Measurements from ENCODE around the gene NPBWR2. TPM values are rescaled to one million over a fixed set of nuclear protein-coding genes. Genes with fewer than 3 reads are reported as not detected.

Gene NPBWR2
- polyA plus RNA-seq, 1 of the 3 experiments (the other 2 are of a cell fraction): not detected

DNA sequence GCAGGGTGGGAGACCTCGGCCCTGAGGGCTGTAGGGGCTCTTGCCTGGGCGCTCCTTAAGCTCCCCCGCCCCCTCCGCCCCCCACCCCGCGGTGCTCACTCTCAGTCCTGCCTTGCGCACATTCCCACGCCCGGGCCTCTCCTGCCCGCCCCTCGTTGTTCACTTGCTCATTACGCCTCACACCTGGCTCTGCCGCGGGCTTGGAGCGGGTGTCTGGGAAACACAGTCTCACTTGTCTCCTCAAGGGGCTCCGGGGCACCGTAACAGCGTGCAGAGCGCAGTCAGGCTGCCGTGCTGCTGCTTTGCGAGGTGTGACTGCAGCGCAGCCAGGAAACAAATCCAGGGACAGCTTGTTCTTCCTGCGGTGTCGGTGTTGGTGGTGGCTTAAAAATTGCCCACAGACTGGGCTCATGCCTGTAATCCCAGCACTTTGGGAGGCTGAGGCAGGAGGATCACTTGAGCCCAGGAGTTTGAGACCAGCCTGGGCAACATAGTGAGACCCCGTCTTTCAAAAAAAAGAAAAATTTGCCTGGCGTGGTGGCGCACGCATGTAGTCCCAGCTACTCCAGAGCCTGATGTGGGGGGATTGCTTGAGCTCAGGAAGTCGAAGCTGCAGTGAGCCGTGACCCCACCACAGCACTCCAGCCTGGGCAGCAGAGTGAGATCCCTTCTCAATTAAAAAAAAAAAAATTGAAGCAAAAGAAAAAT, 4.6 kb downstream of the NPBWR2 start:
- H3K4me2 ChIP-seq: no peak overlapping the region
- WGBS (ENCODE audit: low lambda C conversion rate): 79% methylated on average over 22 of the region's 30 CpGs

DNA sequence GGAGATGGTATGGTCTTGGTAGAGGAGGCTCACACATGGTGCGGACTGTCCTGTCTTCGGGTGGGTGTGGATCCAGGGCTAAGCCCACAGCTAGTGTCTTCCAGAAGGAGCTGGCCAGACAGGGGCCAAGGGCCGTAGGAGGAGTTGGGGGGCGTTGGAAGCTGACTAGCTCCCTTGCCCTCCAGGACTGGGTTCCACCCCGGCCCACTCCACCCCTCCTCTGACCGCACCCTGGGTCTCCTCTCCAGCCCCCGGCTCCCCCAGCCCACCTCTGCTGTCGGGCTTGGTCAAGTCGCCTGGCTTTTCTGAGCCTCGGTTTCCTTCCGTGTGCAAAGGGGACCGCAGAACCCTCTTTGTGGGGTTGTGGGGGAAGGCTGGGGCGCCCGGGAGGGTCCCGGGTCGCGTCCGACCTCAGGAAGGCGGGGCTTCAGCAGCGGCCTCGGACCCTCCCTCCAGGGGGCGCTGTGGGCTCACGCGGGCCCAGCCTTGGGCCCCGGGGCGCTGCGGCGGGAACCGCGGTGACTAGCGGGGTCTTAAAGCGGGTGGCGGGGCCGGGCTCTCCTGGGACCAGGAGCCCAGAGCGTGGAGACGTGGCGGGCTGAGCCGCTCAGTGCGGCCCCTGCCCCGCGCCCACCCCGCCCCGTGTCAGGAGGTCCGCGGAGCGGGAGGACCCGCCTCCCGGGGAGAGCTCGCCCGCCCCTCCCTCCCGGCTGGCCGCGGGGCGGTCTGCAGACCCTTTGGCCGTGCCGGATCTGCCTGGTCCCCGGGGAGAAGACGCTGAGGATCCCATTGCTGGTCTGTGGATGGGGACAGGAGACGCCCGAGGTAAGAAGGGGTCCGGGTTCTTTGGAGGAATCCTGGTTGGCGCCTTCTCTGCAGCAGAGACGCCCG, 5.4 kb downstream of the NPBWR2 start:
- no peaks in the 10 kb centered on the region for H3F3A ChIP-seq (replicated peaks; ENCODE audit: insufficient read depth)
- ChIA-PET POLR2A (no interaction called here), CTCF (interaction anchor here (0.5 to 2.6 kb wide), 26 partner anchors 8 to 166 kb away, joined by 3 to 32 read pairs (median 4); partner anchors contain the start of genes LKAAEAR1, OPRL1, PCMTD2 and PRPF6)
- H3K36me3 ChIP-seq (replicated peaks in 1 of 2; ENCODE audit: control insufficient read depth in 1 of 2, insufficient read depth in 2 of 2, low read length in 1 of 2): no peaks in the 10 kb centered on the region
- TF ChIP-seq, protein P1, sequence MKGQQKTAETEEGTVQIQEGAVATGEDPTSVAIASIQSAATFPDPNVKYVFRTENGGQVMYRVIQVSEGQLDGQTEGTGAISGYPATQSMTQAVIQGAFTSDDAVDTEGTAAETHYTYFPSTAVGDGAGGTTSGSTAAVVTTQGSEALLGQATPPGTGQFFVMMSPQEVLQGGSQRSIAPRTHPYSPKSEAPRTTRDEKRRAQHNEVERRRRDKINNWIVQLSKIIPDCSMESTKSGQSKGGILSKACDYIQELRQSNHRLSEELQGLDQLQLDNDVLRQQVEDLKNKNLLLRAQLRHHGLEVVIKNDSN (IDR thresholded peaks at IDR 0.05; ENCODE audit: borderline replicate concordance, low read depth): no peak
- TF ChIP-seq RAD21 (IDR thresholded peaks at IDR 0.05; ENCODE audit: low read length) (peak; percentile 51), SMC3 (IDR thresholded peaks at IDR 0.05; ENCODE audit: low read depth, low read length) (peak; percentile 28; the same call in 1 of the 2 replicates), SIN3A (IDR thresholded peaks at IDR 0.05; ENCODE audit: borderline replicate concordance, low read depth, low read length) (no peak), ELF1 (IDR thresholded peaks at IDR 0.05) (no peak)
- TF ChIP-seq, protein P2, sequence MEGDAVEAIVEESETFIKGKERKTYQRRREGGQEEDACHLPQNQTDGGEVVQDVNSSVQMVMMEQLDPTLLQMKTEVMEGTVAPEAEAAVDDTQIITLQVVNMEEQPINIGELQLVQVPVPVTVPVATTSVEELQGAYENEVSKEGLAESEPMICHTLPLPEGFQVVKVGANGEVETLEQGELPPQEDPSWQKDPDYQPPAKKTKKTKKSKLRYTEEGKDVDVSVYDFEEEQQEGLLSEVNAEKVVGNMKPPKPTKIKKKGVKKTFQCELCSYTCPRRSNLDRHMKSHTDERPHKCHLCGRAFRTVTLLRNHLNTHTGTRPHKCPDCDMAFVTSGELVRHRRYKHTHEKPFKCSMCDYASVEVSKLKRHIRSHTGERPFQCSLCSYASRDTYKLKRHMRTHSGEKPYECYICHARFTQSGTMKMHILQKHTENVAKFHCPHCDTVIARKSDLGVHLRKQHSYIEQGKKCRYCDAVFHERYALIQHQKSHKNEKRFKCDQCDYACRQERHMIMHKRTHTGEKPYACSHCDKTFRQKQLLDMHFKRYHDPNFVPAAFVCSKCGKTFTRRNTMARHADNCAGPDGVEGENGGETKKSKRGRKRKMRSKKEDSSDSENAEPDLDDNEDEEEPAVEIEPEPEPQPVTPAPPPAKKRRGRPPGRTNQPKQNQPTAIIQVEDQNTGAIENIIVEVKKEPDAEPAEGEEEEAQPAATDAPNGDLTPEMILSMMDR (IDR thresholded peaks at IDR 0.05): peak; percentile 61
- H3K4me1 ChIP-seq (ENCODE audit: control insufficient read depth in 1 of 2, insufficient read depth in 2 of 2, low read depth in 1 of 2, low read length in 1 of 2): peaks cover 0 to 2% of the 10 kb centered on the region in 2 experiments; a peak in 1 of 4 replicates
- no peaks in the 10 kb centered on the region for H3K9me3 ChIP-seq
- H3K79me2 ChIP-seq (ENCODE audit: insufficient read depth): no peaks in the 10 kb centered on the region
- H3K9ac ChIP-seq: no peak overlapping the region
- 43% methylated on average over 5 of the region's 64 CpGs for WGBS (ENCODE audit: low lambda C conversion rate)
- peak overlapping the region; percentile 27 to 46 for H3K4me3 ChIP-seq (ENCODE audit: low read depth in 2 of 2, low read length in 1 of 2)
- DNase-seq: peak; percentile 94
- no peaks in the 10 kb centered on the region; the same call in 1 of the 2 replicates for H3K27me3 ChIP-seq (ENCODE audit: insufficient read depth)
- peak overlapping the region; percentile 37 for H3K4me2 ChIP-seq
- H3K9me2 ChIP-seq: no peaks in the 10 kb centered on the region
- no peak overlapping the region for H2AFZ ChIP-seq (ENCODE audit: low read depth)
- no peak overlapping the region for H3K27ac ChIP-seq (ENCODE audit: low read depth in 2 of 2, low read length in 1 of 2)
- no peaks in the 10 kb centered on the region for H4K20me1 ChIP-seq (ENCODE audit: insufficient read depth)

More for the DNA sequence above, 4.6 kb downstream of the NPBWR2 start:
- H3K4me3 ChIP-seq (ENCODE audit: low read depth in 2 of 2, low read length in 1 of 2): peak overlapping the region in 1 of 2 experiments; percentile 27; a peak in 1 of 4 replicates
- H3K9me2 ChIP-seq: no peaks in the 10 kb centered on the region
- peaks cover 0 to 2% of the 10 kb centered on the region in 2 experiments; a peak in 1 of 4 replicates for H3K4me1 ChIP-seq (ENCODE audit: control insufficient read depth in 1 of 2, insufficient read depth in 2 of 2, low read depth in 1 of 2, low read length in 1 of 2)
- no peaks in the 10 kb centered on the region for H3K36me3 ChIP-seq (replicated peaks in 1 of 2; ENCODE audit: control insufficient read depth in 1 of 2, insufficient read depth in 2 of 2, low read length in 1 of 2)
- no peaks in the 10 kb centered on the region for H4K20me1 ChIP-seq (ENCODE audit: insufficient read depth)
- H3F3A ChIP-seq (replicated peaks; ENCODE audit: insufficient read depth): no peaks in the 10 kb centered on the region
- H2AFZ ChIP-seq (ENCODE audit: low read depth): no peak overlapping the region
- H3K79me2 ChIP-seq (ENCODE audit: insufficient read depth): no peaks in the 10 kb centered on the region
- H3K27ac ChIP-seq (ENCODE audit: low read depth in 2 of 2, low read length in 1 of 2): no peak overlapping the region
- DNase-seq: no peak
- ChIA-PET POLR2A (no interaction called here), CTCF (interaction anchor here (0.5 to 2.6 kb wide), 14 partner anchors 9 to 165 kb away, joined by 3 to 32 read pairs (median 4); partner anchors contain the start of genes LKAAEAR1 and PRPF6)
- no peak overlapping the region for H3K9ac ChIP-seq
- H3K27me3 ChIP-seq (ENCODE audit: insufficient read depth): no peaks in the 10 kb centered on the region; the same call in 1 of the 2 replicates
- TF ChIP-seq FOXM1 (IDR thresholded peaks at IDR 0.05; ENCODE audit: low read depth): no peak
- TF ChIP-seq, protein P3, sequence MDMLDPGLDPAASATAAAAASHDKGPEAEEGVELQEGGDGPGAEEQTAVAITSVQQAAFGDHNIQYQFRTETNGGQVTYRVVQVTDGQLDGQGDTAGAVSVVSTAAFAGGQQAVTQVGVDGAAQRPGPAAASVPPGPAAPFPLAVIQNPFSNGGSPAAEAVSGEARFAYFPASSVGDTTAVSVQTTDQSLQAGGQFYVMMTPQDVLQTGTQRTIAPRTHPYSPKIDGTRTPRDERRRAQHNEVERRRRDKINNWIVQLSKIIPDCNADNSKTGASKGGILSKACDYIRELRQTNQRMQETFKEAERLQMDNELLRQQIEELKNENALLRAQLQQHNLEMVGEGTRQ (IDR thresholded peaks at IDR 0.05; ENCODE audit: borderline replicate concordance, low read depth, low read length): no peak
- TF ChIP-seq SIN3A (IDR thresholded peaks at IDR 0.05; ENCODE audit: borderline replicate concordance, low read depth, low read length): no peak
- no peak for TF ChIP-seq FOSL2 (IDR thresholded peaks at IDR 0.05; ENCODE audit: borderline replicate concordance, low read depth)
- no peak for TF ChIP-seq FOXJ3 (CRISPR knock-in tag; IDR thresholded peaks at IDR 0.05)
- H3K9me3 ChIP-seq: no peaks in the 10 kb centered on the region

Data from SK-N-SH (cell line).